ENCODE results near the gene EFCAB7.

GRCh38 chr1:63620671-63621070, 97.3 kb downstream of the EFCAB7 start:
- TF ChIP-seq CTCF (tag by site-specific recombination; IDR thresholded peaks at IDR 0.05) (no peak), PRDM10 (tag by site-specific recombination; IDR thresholded peaks at IDR 0.05) (no peak), ZBTB49 (tag by site-specific recombination; IDR thresholded peaks at IDR 0.05; ENCODE audit: low read depth) (no peak), ZNF558 (tag by site-specific recombination; IDR thresholded peaks at IDR 0.05) (no peak), ZNF549 (tag by site-specific recombination; IDR thresholded peaks at IDR 0.05) (no peak), ZNF433 (tag by site-specific recombination; IDR thresholded peaks at IDR 0.05; ENCODE audit: low read depth) (no peak), YY1 (tag by site-specific recombination; IDR thresholded peaks at IDR 0.05) (no peak), ZNF449 (tag by site-specific recombination; IDR thresholded peaks at IDR 0.05) (no peak), OSR2 (tag by site-specific recombination; IDR thresholded peaks at IDR 0.05) (no peak)
- TF ChIP-seq, protein P1, sequence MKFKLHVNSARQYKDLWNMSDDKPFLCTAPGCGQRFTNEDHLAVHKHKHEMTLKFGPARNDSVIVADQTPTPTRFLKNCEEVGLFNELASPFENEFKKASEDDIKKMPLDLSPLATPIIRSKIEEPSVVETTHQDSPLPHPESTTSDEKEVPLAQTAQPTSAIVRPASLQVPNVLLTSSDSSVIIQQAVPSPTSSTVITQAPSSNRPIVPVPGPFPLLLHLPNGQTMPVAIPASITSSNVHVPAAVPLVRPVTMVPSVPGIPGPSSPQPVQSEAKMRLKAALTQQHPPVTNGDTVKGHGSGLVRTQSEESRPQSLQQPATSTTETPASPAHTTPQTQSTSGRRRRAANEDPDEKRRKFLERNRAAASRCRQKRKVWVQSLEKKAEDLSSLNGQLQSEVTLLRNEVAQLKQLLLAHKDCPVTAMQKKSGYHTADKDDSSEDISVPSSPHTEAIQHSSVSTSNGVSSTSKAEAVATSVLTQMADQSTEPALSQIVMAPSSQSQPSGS (tag by site-specific recombination; IDR thresholded peaks at IDR 0.05; ENCODE audit: low read depth) = no peak
- TF ChIP-seq, protein P2, sequence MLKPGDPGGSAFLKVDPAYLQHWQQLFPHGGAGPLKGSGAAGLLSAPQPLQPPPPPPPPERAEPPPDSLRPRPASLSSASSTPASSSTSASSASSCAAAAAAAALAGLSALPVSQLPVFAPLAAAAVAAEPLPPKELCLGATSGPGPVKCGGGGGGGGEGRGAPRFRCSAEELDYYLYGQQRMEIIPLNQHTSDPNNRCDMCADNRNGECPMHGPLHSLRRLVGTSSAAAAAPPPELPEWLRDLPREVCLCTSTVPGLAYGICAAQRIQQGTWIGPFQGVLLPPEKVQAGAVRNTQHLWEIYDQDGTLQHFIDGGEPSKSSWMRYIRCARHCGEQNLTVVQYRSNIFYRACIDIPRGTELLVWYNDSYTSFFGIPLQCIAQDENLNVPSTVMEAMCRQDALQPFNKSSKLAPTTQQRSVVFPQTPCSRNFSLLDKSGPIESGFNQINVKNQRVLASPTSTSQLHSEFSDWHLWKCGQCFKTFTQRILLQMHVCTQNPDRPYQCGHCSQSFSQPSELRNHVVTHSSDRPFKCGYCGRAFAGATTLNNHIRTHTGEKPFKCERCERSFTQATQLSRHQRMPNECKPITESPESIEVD (tag by site-specific recombination; IDR thresholded peaks at IDR 0.05) = no peak
